Epithelial cell of proximal tubule (primary cell): ENCODE measurements around the gene EHMT2. TPM values are rescaled to one million over a fixed set of nuclear protein-coding genes. Genes with fewer than 3 reads are reported as not detected.
A peak's percentile ranks its signal among the peaks of the same experiment; 100 is the strongest.

ENCODE experiments used
- DNase-seq: peaks from one replicate; pipeline ENCODE4 v3.0.0-alpha.2; 2011; ENCODE audit warnings: low read depth
- H3K4me3 ChIP-seq: 2 replicates; pipeline ENCODE4 v1.5.1; 2011; ENCODE audit warnings: low read depth, mild to moderate bottlenecking, low read length
- total RNA-seq: library from RNA; depleted of rRNA; stranded (reverse); fragments of >200 nt; gene quantifications from 2 replicates; pipeline ENCODE4 v1.2.3, GENCODE V29; 2015
- TF ChIP-seq, protein P1 (sequence below): conservative IDR thresholded peaks from 2 replicates; pipeline ENCODE4 v1.5.1; 2012; ENCODE audit warnings: low read depth, mild to moderate bottlenecking, low read length

The EHMT2 gene
- total RNA-seq, 1 donor from 2014 or later = 44.0 TPM

DNA sequence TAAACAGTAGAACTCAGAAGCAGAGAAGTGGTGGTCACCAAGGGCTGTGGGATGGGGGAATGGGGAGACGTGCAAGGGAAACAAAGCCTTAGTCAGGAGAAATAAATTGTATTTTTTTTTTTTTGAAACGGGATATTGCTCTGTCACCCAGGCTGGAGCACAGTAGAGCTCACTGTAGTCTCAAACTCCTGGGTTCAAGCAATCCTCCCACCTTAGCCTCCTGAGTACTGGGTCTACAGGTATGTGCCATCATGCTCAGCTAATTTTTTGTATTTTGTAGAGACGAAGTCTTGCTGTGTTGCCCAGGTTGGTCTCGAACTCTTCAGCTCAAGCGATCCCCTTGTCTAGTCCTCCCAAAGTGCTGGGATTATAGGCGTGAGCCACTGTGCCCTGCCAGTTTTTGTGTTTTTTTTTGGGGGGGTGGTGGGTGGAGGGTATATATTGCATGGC, 66.6 kb downstream of the EHMT2 start:
- TF ChIP-seq, protein P1, sequence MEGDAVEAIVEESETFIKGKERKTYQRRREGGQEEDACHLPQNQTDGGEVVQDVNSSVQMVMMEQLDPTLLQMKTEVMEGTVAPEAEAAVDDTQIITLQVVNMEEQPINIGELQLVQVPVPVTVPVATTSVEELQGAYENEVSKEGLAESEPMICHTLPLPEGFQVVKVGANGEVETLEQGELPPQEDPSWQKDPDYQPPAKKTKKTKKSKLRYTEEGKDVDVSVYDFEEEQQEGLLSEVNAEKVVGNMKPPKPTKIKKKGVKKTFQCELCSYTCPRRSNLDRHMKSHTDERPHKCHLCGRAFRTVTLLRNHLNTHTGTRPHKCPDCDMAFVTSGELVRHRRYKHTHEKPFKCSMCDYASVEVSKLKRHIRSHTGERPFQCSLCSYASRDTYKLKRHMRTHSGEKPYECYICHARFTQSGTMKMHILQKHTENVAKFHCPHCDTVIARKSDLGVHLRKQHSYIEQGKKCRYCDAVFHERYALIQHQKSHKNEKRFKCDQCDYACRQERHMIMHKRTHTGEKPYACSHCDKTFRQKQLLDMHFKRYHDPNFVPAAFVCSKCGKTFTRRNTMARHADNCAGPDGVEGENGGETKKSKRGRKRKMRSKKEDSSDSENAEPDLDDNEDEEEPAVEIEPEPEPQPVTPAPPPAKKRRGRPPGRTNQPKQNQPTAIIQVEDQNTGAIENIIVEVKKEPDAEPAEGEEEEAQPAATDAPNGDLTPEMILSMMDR = no peak
- no peak for DNase-seq
- H3K4me3 ChIP-seq = peak overlapping the region; percentile 88

Other genes with a start within 250 kb of the EHMT2 start
- 307 and 331 TPM in 2 replicates for gene BAG6, start 245.0 kb downstream of the EHMT2 start, total RNA-seq
- gene APOM, start 241.8 kb downstream of the EHMT2 start, total RNA-seq = 0.72 and 0.81 TPM in 2 replicates
- gene C6orf47, start 236.9 kb downstream of the EHMT2 start, total RNA-seq = 17.2 and 19.3 TPM in 2 replicates
- 16.0 and 32.9 TPM in 2 replicates for gene GPANK1, start 232.7 kb downstream of the EHMT2 start, total RNA-seq
- gene CSNK2B, start 231.6 kb downstream of the EHMT2 start, total RNA-seq = 313 and 435 TPM in 2 replicates
- 1.1 and 4.0 TPM in 2 replicates for gene LY6G5B, start 227.7 kb downstream of the EHMT2 start, total RNA-seq
- 0.94 and 1.1 TPM in 2 replicates for gene LY6G5C, start 216.6 kb downstream of the EHMT2 start, total RNA-seq
- 25.4 and 35.6 TPM in 2 replicates for gene ABHD16A, start 194.4 kb downstream of the EHMT2 start, total RNA-seq
- gene LY6G6F, start 190.8 kb downstream of the EHMT2 start, total RNA-seq = not detected in 2 replicates
- gene LY6G6D, start 182.3 kb downstream of the EHMT2 start, total RNA-seq = not detected in 2 replicates
- gene LY6G6C, start 176.0 kb downstream of the EHMT2 start, total RNA-seq = not detected in 2 replicates
- gene MPIG6B, start 174.3 kb downstream of the EHMT2 start, total RNA-seq = not detected in 2 replicates
- gene DDAH2, start 168.4 kb downstream of the EHMT2 start, total RNA-seq = 61.1 and 87.2 TPM in 2 replicates
- gene CLIC1, start 161.2 kb downstream of the EHMT2 start, total RNA-seq = 938 and 1,262 TPM in 2 replicates
- 18.4 and 30.4 TPM in 2 replicates for gene MSH5, start 157.7 kb downstream of the EHMT2 start, total RNA-seq
- gene SAPCD1, start 135.0 kb downstream of the EHMT2 start, total RNA-seq = 0.94 and 4.4 TPM in 2 replicates
- gene VWA7, start 120.4 kb downstream of the EHMT2 start, total RNA-seq = 0.65 and 2.2 TPM in 2 replicates
- 113 and 166 TPM in 2 replicates for gene VARS1, start 101.9 kb downstream of the EHMT2 start, total RNA-seq
- gene LSM2, start 90.7 kb downstream of the EHMT2 start, total RNA-seq = 112 and 157 TPM in 2 replicates
- 0.29 and 0.35 TPM in 2 replicates for gene HSPA1L, start 82.4 kb downstream of the EHMT2 start, total RNA-seq
- 116 and 139 TPM in 2 replicates for gene HSPA1A, start 82.2 kb downstream of the EHMT2 start, total RNA-seq
- gene HSPA1B, start 70.0 kb downstream of the EHMT2 start, total RNA-seq = 58.4 and 136 TPM in 2 replicates
- 65.2 and 68.6 TPM in 2 replicates for gene NEU1, start 34.9 kb downstream of the EHMT2 start, total RNA-seq
- gene SLC44A4, start 18.7 kb downstream of the EHMT2 start, total RNA-seq = 12.4 and 24.0 TPM in 2 replicates
- 1.5 TPM in 2 replicates for gene ZBTB12, start 4.4 kb upstream of the EHMT2 start, total RNA-seq
- gene C2, start 30.0 kb upstream of the EHMT2 start, total RNA-seq = not detected in 2 replicates
- 0.81 and 2.2 TPM in 2 replicates for gene CFB, start 48.4 kb upstream of the EHMT2 start, total RNA-seq
- 113 and 132 TPM in 2 replicates for gene NELFE, start 61.3 kb upstream of the EHMT2 start, total RNA-seq
- gene SKIC2, start 61.5 kb upstream of the EHMT2 start, total RNA-seq = 42.0 and 51.9 TPM in 2 replicates
- gene DXO, start 74.4 kb upstream of the EHMT2 start, total RNA-seq = 20.0 and 20.9 TPM in 2 replicates
- gene C4A, start 84.4 kb upstream of the EHMT2 start, total RNA-seq = 1.0 and 1.6 TPM in 2 replicates
- gene C4B, start 117.1 kb upstream of the EHMT2 start, total RNA-seq = 1.1 and 1.2 TPM in 2 replicates
- gene CYP21A2, start 140.7 kb upstream of the EHMT2 start, total RNA-seq = not detected in 2 replicates
- gene TNXB, start 211.6 kb upstream of the EHMT2 start, total RNA-seq = 0.23 TPM in 1 of 2 replicates, not detected in the other
- gene ATF6B, start 230.5 kb upstream of the EHMT2 start, total RNA-seq = 21.3 and 23.2 TPM in 2 replicates
- 2.5 and 7.2 TPM in 2 replicates for gene FKBPL, start 232.6 kb upstream of the EHMT2 start, total RNA-seq